Sciatic nerve (tissue), 2 donors: ENCODE results near the gene CRIP2. TPM values are rescaled to one million over a fixed set of nuclear protein-coding genes. Genes with fewer than 3 reads are reported as not detected.

Experiments
- ATAC-seq: fragments of 200-7000 bp; cut with Tn5 transposase; one replicate; pipeline ENCODE4 v1.9.1; 2020; ENCODE audit warnings: mild to moderate bottlenecking, moderate library complexity
- DNase-seq: peaks from one replicate; pipeline ENCODE4 v3.0.0-alpha.2; 2020; ENCODE audit warnings: low spot score
- intact Hi-C: fragments of 100-400 bp; cut with DNase I; formaldehyde crosslinking; loops from one replicate; pipeline ENCODE4 v1.14.2; 2022
- total RNA-seq: library from RNA; stranded (reverse); fragmentation: NEBNext Ultra II Directional; extraction: Animal tissue kit (Norgen Biotek cat#: 25700); gene quantifications from one replicate; pipeline ENCODE4 v1.2.1, GENCODE V29; 2021
- donor health status: DM: no; HTN: no; CAD: no.
- donor health status: DM: no; HTN: no; CAD: no.

The CRIP2 gene
- total RNA-seq, 1 donor from 2014 or later = 172 TPM

- DNase-seq (no peak), ATAC-seq (no peak)
- intact Hi-C loops = no loop called here
Observed at GRCh38 chr14:105503935-105504692, 29.5 kb downstream of the CRIP2 start.

- DNase-seq (no peak), ATAC-seq (no peak)
- intact Hi-C loops = no loop called here
Observed at GRCh38 chr14:105505101-105505500, 30.5 kb downstream of the CRIP2 start.

GRCh38 chr14:105507247-105507646 is 32.6 kb downstream of the CRIP2 start:
- ATAC-seq (no peak), DNase-seq (no peak)

GRCh38 chr14:105508069-105508468 is 33.4 kb downstream of the CRIP2 start:
- ATAC-seq (no peak), DNase-seq (no peak)
- intact Hi-C loops = no loop called here

More at GRCh38 chr14:105507247-105507646, 32.6 kb downstream of the CRIP2 start:
- intact Hi-C loops = no loop called here

- intact Hi-C loops = no loop called here
- ATAC-seq (no peak), DNase-seq (no peak)
Observed at GRCh38 chr14:105508601-105509000, 34.0 kb downstream of the CRIP2 start.

- no peak for DNase-seq
- no peak for ATAC-seq
- intact Hi-C loops = no loop called here
Observed at GRCh38 chr14:105517096-105517495, 42.5 kb downstream of the CRIP2 start.

GRCh38 chr14:105519946-105520698 is 45.5 kb downstream of the CRIP2 start:
- ATAC-seq (no peak), DNase-seq (no peak)
- intact Hi-C loops = no loop called here

- DNase-seq (no peak), ATAC-seq (no peak)
- intact Hi-C loops = no loop called here
Observed at GRCh38 chr14:105525326-105525725, 50.7 kb downstream of the CRIP2 start.

- DNase-seq (no peak), ATAC-seq (peak; percentile 5)
- intact Hi-C loops = no loop called here
Observed at GRCh38 chr14:105525861-105526775, 51.5 kb downstream of the CRIP2 start, which contains the start of gene TMEM121. TSS of gene TMEM121 (plus strand) at chr14:105526583. CDS start at chr14:105528835, 2,252 bp downstream.

GRCh38 chr14:105526776-105527380 is 52.3 kb downstream of the CRIP2 start:
- no peak for DNase-seq
- intact Hi-C loops = no loop called here
- ATAC-seq = peak; percentile 11

- intact Hi-C loops = no loop called here
- DNase-seq (no peak), ATAC-seq (peak; percentile 3)
Observed at GRCh38 chr14:105527381-105527825, 52.8 kb downstream of the CRIP2 start.

- intact Hi-C loops = no loop called here
- peak; percentile 74 for ATAC-seq
- DNase-seq = peak; percentile 90
Observed at GRCh38 chr14:105527826-105528585, 53.4 kb downstream of the CRIP2 start.

- intact Hi-C loops = no loop called here
- DNase-seq (no peak), ATAC-seq (no peak)
Observed at GRCh38 chr14:105528586-105529318, 54.1 kb downstream of the CRIP2 start.

- ATAC-seq = no peak
- DNase-seq = no peak
- intact Hi-C loops = no loop called here
Observed at GRCh38 chr14:105529319-105529568, 54.6 kb downstream of the CRIP2 start.
